Kidney (tissue), 14 donors: ENCODE data around the gene RNH1. TPM values are rescaled to one million over a fixed set of nuclear protein-coding genes. Genes with fewer than 3 reads are reported as not detected.

Experiments
- DNase-seq, 5 donors: peaks; one replicate each; pipeline ENCODE4 v3.0.0-alpha.2; 2013 to 2020
- FAIRE-seq: peaks from 2 replicates; lab custom pipeline; 2012; peaks lifted over from hg19 to GRCh38; lab: Jason Lieb, UNC
- H3K27ac ChIP-seq, 2 donors: one replicate each; pipeline ENCODE4 v1.7.0; 2013; ENCODE audit warnings: low read depth in 2 of 2, low read length in 2 of 2, inconsistent platforms in 1 of 2
- H3K27me3 ChIP-seq: one replicate; pipeline ENCODE4 v1.7.1; 2013; ENCODE audit warnings: low read length, inconsistent platforms; ENCODE audit not compliant: control insufficient read depth, insufficient read depth
- H3K36me3 ChIP-seq, 3 donors: one replicate each; pipeline versions ENCODE4 v1.7.0 to v1.7.1; 2013; ENCODE audit warnings: low read length in 3 of 3, control low read depth in 1 of 3, inconsistent platforms in 1 of 3; ENCODE audit not compliant: insufficient read depth in 3 of 3, control insufficient read depth in 2 of 3
- H3K4me1 ChIP-seq, 3 donors: one replicate each; pipeline versions ENCODE4 v1.7.0 to v1.7.1; 2013; ENCODE audit warnings: low read length in 3 of 3, inconsistent platforms in 1 of 3, low read depth in 1 of 3; ENCODE audit not compliant: control insufficient read depth in 2 of 3, insufficient read depth in 2 of 3
- H3K4me3 ChIP-seq, 3 donors: one replicate each; pipeline versions ENCODE4 v1.7.0 to v1.8.1; 2013; ENCODE audit warnings: low read length in 3 of 3, control low read depth in 1 of 3, inconsistent platforms in 1 of 3
- H3K9ac ChIP-seq, 3 donors: one replicate each; pipeline versions ENCODE4 v1.7.0 to v1.7.1; 2013; ENCODE audit warnings: low read length in 3 of 3, control low read depth in 1 of 3, inconsistent platforms in 1 of 3
- H3K9me3 ChIP-seq, 3 donors: one replicate each; pipeline versions ENCODE4 v1.7.0 to v1.7.1; 2013; ENCODE audit warnings: low read length in 3 of 3, control low read depth in 1 of 3, inconsistent platforms in 1 of 3; ENCODE audit not compliant: control insufficient read depth in 2 of 3, insufficient read depth in 1 of 3
- CTCF ChIP-seq: IDR thresholded peaks from 3 replicates; pipeline ENCODE4 v1.5.1; 2012; ENCODE audit warnings: mild to moderate bottlenecking, moderate library complexity, borderline replicate concordance; ENCODE audit not compliant: insufficient read depth; ENCODE audit errors: extremely low read depth
- intact Hi-C: fragments of 100-400 bp; cut with DNase I; formaldehyde crosslinking; loops from one replicate; pipeline ENCODE4 v1.11.1; 2022
- polyA plus RNA-seq: library from polyadenylated mRNA; stranded (reverse); fragments of 350-450 nt; fragmentation: Illumina TruSeq; extraction: RNeasy Lipid Tissue Mini Kit (QIAGEN cat#74804); gene quantifications from one replicate; pipeline ENCODE4 v1.2.3, GENCODE V29; 2014; ENCODE audit warnings: low read depth, low replicate concordance; ENCODE audit not compliant: insufficient read depth
- total RNA-seq: library from RNA; stranded (reverse); fragmentation: NEBNext Ultra II Directional; extraction: Animal tissue kit (Norgen Biotek cat#: 25700); gene quantifications from one replicate; pipeline ENCODE4 v1.2.1, GENCODE V29; 2021
- donor health status: control.
- donor health status: control.
- donor health status: control.
- donor health status: control.
- donor health status: control.
- donor health status: DM: yes; HTN: yes; CAD: no.
- donor health status: Normal renal cell carcinoma (clear cell type).

The RNH1 gene
- total and polyA plus RNA-seq, 2 donors from 2014 or later = 171 to 191 TPM

- Histone ChIP-seq H3K9me3 (no peaks in the 10 kb centered on the region), H3K4me3 (no peak overlapping the region), H3K4me1 (peaks cover 0 to under 1% (median 0%) of the 10 kb centered on the region in 3 donors), H3K27me3 (no peaks in the 10 kb centered on the region), H3K9ac (no peak overlapping the region), H3K36me3 (peaks cover 0 to 3% (median 3%) of the 10 kb centered on the region in 3 donors), H3K27ac (no peak overlapping the region)
- DNase-seq = no peak
- no peak for TF ChIP-seq CTCF
- no peak for FAIRE-seq
- intact Hi-C loops = no loop called here
Measured at GRCh38 chr11:512761-513595, 5.9 kb upstream of the RNH1 start.

GRCh38 chr11:508956-509355, 1.9 kb upstream of the RNH1 start:
- no peak overlapping the region for H3K27ac ChIP-seq
- H3K36me3 ChIP-seq = peaks cover 0 to 3% (median 3%) of the 10 kb centered on the region in 3 donors
- H3K4me3 ChIP-seq = no peak overlapping the region
- H3K9ac ChIP-seq = no peak overlapping the region
- FAIRE-seq (no peak), DNase-seq (peak in 1 of 5 donors; percentile 38)
- H3K27me3 ChIP-seq = no peaks in the 10 kb centered on the region
- H3K9me3 ChIP-seq = no peaks in the 10 kb centered on the region
- TF ChIP-seq CTCF = no peak
- H3K4me1 ChIP-seq = peaks cover 2 to 13% (median 9%) of the 10 kb centered on the region in 3 donors
- intact Hi-C loops = no loop called here

GRCh38 chr11:507727-508515, 879 bp upstream of the RNH1 start:
- DNase-seq (peak in 3 of 5 donors; percentile 35 to 60 (median 55)), FAIRE-seq (no peak)
- Histone ChIP-seq H3K9me3 (no peaks in the 10 kb centered on the region), H3K27ac (no peak overlapping the region), H3K36me3 (peaks cover 0 to 3% (median 3%) of the 10 kb centered on the region in 3 donors), H3K4me1 (peaks cover 2 to 15% (median 9%) of the 10 kb centered on the region in 3 donors), H3K27me3 (no peaks in the 10 kb centered on the region), H3K9ac (peak overlapping the region in 2 of 3 donors; percentile 8 to 26), H3K4me3 (peak overlapping the region; percentile 8 to 60 (median 24))
- no peak for TF ChIP-seq CTCF
- intact Hi-C loops = no loop called here
